Measurements from ENCODE around the gene NEK7. TPM values are rescaled to one million over a fixed set of nuclear protein-coding genes. Genes with fewer than 3 reads are reported as not detected.
"Not testable (repeated sequence)": the region's sequence is repeated elsewhere in the genome, so short reads cannot be mapped to it uniquely, and the experiment has no call there.

The NEK7 gene
- total RNA-seq, 3 donors from 2014 or later, result 62.3 to 72.1 (median 62.9) TPM

GRCh38 chr1:198187973-198188588, 31.3 kb downstream of the NEK7 start:
- H3K4me1 Mint-ChIP-seq (ENCODE audit: low read depth), result peaks cover 80% of the 10 kb centered on the region
- ATAC-seq (peak; percentile 86 to 89), DNase-seq (no peak)
- no peaks in the 10 kb centered on the region for H3K9me3 Mint-ChIP-seq
- peak overlapping the region; percentile 59 for H3K4me3 Mint-ChIP-seq
- H3K36me3 Mint-ChIP-seq (ENCODE audit: insufficient read depth), result peaks cover 2% of the 10 kb centered on the region
- no peaks in the 10 kb centered on the region for H3K27me3 Mint-ChIP-seq (ENCODE audit: low read depth)

- Mint-ChIP-seq H3K36me3 (ENCODE audit: insufficient read depth) (peaks cover 1% of the 10 kb centered on the region), H3K27me3 (ENCODE audit: low read depth) (no peaks in the 10 kb centered on the region), H3K9me3 (no peaks in the 10 kb centered on the region), H3K4me1 (ENCODE audit: low read depth) (peaks cover 82% of the 10 kb centered on the region), H3K4me3 (peak overlapping the region; percentile 31)
- DNase-seq (no peak), ATAC-seq (no peak)
These were observed 34.3 kb downstream of the NEK7 start for GRCh38 chr1:198191117-198191516.

DNA sequence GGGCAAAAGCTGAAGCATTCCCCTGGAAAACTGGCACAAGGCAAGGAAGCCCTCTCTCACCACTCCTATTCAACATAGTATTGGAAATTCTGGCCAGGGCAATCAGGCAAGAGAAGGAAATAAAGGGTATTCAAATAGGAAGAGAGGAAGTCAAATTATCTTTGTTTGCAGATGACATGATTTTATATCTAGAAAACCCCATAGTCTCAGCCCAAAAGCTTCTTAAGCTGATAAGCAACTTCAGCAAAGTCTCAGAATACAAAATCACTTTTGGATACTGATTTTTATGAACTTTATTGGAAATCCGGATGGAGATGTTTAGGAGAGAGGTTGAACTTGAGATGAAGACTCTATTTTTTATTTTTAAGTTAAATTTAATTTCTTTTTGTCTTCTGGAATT, 37.1 kb downstream of the NEK7 start:
- H3K27me3 Mint-ChIP-seq (ENCODE audit: low read depth); ATAC-seq; H3K9me3 Mint-ChIP-seq; H3K4me3 Mint-ChIP-seq; H3K36me3 Mint-ChIP-seq (ENCODE audit: insufficient read depth); DNase-seq: not testable (repeated sequence)
- peaks cover 79% of the 10 kb centered on the region for H3K4me1 Mint-ChIP-seq (ENCODE audit: low read depth)

- Mint-ChIP-seq H3K27me3 (ENCODE audit: low read depth) (no peaks in the 10 kb centered on the region), H3K36me3 (ENCODE audit: insufficient read depth) (no peaks in the 10 kb centered on the region), H3K4me1 (ENCODE audit: low read depth) (peaks cover 76% of the 10 kb centered on the region), H3K4me3 (no peak overlapping the region), H3K9me3 (no peaks in the 10 kb centered on the region)
- no peak for DNase-seq
- ATAC-seq, result no peak
These were observed 39.8 kb downstream of the NEK7 start for GRCh38 chr1:198196630-198197029.

GRCh38 chr1:198197285-198197684, 40.5 kb downstream of the NEK7 start:
- H3K36me3 Mint-ChIP-seq (ENCODE audit: insufficient read depth), result peaks cover 1% of the 10 kb centered on the region

DNA sequence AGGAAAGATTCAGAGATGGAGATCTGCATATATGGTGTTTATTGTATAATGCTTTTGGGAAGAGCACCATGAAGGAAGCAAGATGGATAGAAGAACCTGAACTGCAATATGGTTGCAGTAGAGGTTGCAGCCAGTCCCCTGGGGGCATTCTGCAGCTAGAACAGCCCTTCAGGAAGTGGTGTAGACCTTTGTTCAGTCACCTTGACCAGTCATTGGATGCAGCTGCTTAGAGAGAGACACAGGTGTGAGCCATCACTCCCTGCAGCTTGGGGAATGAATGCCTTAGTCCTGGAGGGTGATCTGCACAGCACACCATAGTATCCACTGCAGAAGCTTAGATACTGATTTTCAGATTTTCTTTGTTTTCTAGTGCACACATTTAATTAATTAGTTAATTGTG, 42.3 kb downstream of the NEK7 start:
- peaks cover 6% of the 10 kb centered on the region for H3K36me3 Mint-ChIP-seq (ENCODE audit: insufficient read depth)

More at GRCh38 chr1:198197285-198197684, 40.5 kb downstream of the NEK7 start:
- no peak for ATAC-seq
- H3K27me3 Mint-ChIP-seq (ENCODE audit: low read depth), result no peaks in the 10 kb centered on the region
- H3K4me1 Mint-ChIP-seq (ENCODE audit: low read depth), result peaks cover 78% of the 10 kb centered on the region
- H3K9me3 Mint-ChIP-seq, result no peaks in the 10 kb centered on the region
- no peak for DNase-seq
- no peak overlapping the region for H3K4me3 Mint-ChIP-seq

GRCh38 chr1:198201956-198202784, 45.4 kb downstream of the NEK7 start:
- H3K4me3 Mint-ChIP-seq, result peak overlapping the region; percentile 54
- no peaks in the 10 kb centered on the region for H3K27me3 Mint-ChIP-seq (ENCODE audit: low read depth)

More for the DNA sequence above, 42.3 kb downstream of the NEK7 start:
- no peak overlapping the region for H3K4me3 Mint-ChIP-seq
- no peak for DNase-seq
- no peaks in the 10 kb centered on the region for H3K27me3 Mint-ChIP-seq (ENCODE audit: low read depth)
- ATAC-seq, result no peak
- no peaks in the 10 kb centered on the region for H3K9me3 Mint-ChIP-seq
- peaks cover 76% of the 10 kb centered on the region for H3K4me1 Mint-ChIP-seq (ENCODE audit: low read depth)

DNA sequence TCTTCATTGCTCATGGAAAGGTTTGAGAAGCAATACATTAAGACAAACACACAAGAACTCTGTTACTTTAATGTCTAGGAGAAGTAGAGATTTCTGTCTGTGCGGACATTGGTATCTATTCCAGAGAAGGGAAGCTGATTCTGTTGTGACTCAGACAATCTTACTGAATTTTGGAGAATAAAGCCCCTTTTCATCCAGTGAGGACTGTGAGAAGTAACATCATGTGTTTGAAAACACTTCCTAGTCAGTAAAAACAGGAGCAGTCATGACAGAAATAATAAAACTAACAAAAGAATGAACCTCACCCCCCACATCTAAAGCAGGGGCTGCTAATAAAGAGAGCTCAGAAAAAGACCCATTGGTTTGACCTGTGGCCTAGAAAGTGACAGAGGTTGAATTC, 46.6 kb downstream of the NEK7 start:
- peaks cover 6% of the 10 kb centered on the region for H3K36me3 Mint-ChIP-seq (ENCODE audit: insufficient read depth)
- no peak for ATAC-seq

More at GRCh38 chr1:198201956-198202784, 45.4 kb downstream of the NEK7 start:
- DNase-seq (no peak), ATAC-seq (peak; percentile 86 to 96)
- Mint-ChIP-seq H3K36me3 (ENCODE audit: insufficient read depth) (peaks cover 6% of the 10 kb centered on the region), H3K9me3 (no peaks in the 10 kb centered on the region), H3K4me1 (ENCODE audit: low read depth) (peaks cover 75% of the 10 kb centered on the region)

GRCh38 chr1:198205016-198205684, 48.4 kb downstream of the NEK7 start:
- H3K4me3 Mint-ChIP-seq, result no peak overlapping the region
- ATAC-seq (no peak), DNase-seq (no peak)

More for the DNA sequence above, 46.6 kb downstream of the NEK7 start:
- Mint-ChIP-seq H3K27me3 (ENCODE audit: low read depth) (no peaks in the 10 kb centered on the region), H3K9me3 (no peaks in the 10 kb centered on the region), H3K4me3 (no peak overlapping the region), H3K4me1 (ENCODE audit: low read depth) (peaks cover 72% of the 10 kb centered on the region)
- no peak for DNase-seq

GRCh38 chr1:198206292-198206691, 49.5 kb downstream of the NEK7 start:
- Mint-ChIP-seq H3K36me3 (ENCODE audit: insufficient read depth) (peaks cover 6% of the 10 kb centered on the region), H3K4me3 (no peak overlapping the region)

More at GRCh38 chr1:198205016-198205684, 48.4 kb downstream of the NEK7 start:
- peaks cover 59% of the 10 kb centered on the region for H3K4me1 Mint-ChIP-seq (ENCODE audit: low read depth)
- H3K36me3 Mint-ChIP-seq (ENCODE audit: insufficient read depth), result peaks cover 6% of the 10 kb centered on the region
- no peaks in the 10 kb centered on the region for H3K27me3 Mint-ChIP-seq (ENCODE audit: low read depth)
- no peaks in the 10 kb centered on the region for H3K9me3 Mint-ChIP-seq

DNA sequence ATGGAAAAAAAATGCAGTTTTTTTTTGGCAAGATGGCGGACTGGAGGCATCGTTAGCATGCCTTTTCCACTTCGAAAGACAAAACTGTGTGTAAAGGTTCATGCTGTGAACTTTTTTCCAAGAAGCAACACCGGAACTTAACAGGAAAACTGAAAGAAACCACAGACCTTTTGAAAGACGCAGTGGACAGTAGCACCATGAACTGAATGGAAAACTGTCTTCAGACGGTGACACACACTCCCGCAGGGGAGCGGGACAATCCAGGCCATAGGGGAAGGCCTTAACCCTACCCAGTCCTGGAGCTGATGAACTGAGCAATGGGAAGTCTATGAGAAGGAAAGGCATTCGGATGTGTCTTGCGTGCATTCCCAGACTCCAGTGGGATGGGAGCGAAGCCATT, 54.9 kb downstream of the NEK7 start:
- Mint-ChIP-seq H3K27me3 (ENCODE audit: low read depth) (no peaks in the 10 kb centered on the region), H3K9me3 (peaks cover 15% of the 10 kb centered on the region), H3K4me3 (no peak overlapping the region), H3K36me3 (ENCODE audit: insufficient read depth) (peaks cover 14% of the 10 kb centered on the region), H3K4me1 (ENCODE audit: low read depth) (peaks cover 22% of the 10 kb centered on the region)
- ATAC-seq (no peak), DNase-seq (no peak)

More at GRCh38 chr1:198206292-198206691, 49.5 kb downstream of the NEK7 start:
- no peaks in the 10 kb centered on the region for H3K27me3 Mint-ChIP-seq (ENCODE audit: low read depth)
- no peak for DNase-seq
- peaks cover 49% of the 10 kb centered on the region for H3K4me1 Mint-ChIP-seq (ENCODE audit: low read depth)
- ATAC-seq, result no peak
- H3K9me3 Mint-ChIP-seq, result no peaks in the 10 kb centered on the region

DNA sequence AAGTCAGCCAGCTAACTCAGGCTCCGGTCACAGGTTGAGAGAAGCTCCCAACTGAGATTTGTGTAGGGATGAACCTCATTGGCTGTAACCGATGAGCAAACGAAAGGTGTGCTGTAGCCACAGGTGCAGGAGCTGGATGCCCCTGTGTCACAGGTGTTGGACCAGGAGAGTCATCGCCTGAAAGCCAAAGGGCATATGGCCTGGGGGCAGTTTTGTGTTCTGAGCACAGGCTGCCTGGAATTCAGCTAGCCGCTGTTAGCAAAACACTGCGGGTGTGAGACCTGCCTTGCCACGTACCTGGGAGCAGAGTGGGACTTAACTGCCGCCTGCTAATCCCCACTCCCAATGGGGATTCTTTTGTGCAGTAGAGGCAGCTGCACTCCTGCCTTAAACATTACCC, 55.3 kb downstream of the NEK7 start:
- no peak for DNase-seq
- Mint-ChIP-seq H3K9me3 (peaks cover 17% of the 10 kb centered on the region), H3K4me3 (no peak overlapping the region), H3K36me3 (ENCODE audit: insufficient read depth) (peaks cover 14% of the 10 kb centered on the region), H3K27me3 (ENCODE audit: low read depth) (no peaks in the 10 kb centered on the region), H3K4me1 (ENCODE audit: low read depth) (peaks cover 25% of the 10 kb centered on the region)
- no peak for ATAC-seq

DNA sequence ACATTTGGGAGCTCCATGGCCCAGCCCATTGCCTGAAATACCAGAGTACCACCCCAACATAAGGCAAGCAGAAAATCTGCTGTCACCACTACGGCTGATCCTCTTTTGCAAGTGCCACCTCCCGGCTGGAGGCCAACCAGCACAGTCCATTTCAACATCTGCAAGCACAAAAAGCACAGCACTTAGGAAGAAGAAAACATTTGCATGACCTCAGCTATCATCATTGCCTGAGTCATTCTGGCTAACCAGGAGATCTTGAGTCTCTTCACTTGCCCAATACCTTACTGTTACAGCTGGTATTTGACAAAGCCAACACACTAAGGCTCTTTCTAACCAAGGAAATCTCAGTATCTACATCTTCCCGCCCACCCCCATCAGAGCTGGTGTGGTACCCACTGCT, 55.9 kb downstream of the NEK7 start:
- ATAC-seq (no peak), DNase-seq (no peak)
- peaks cover 20% of the 10 kb centered on the region for H3K9me3 Mint-ChIP-seq
- peaks cover 25% of the 10 kb centered on the region for H3K4me1 Mint-ChIP-seq (ENCODE audit: low read depth)
- no peak overlapping the region for H3K4me3 Mint-ChIP-seq
- H3K36me3 Mint-ChIP-seq (ENCODE audit: insufficient read depth), result peaks cover 14% of the 10 kb centered on the region
- H3K27me3 Mint-ChIP-seq (ENCODE audit: low read depth), result no peaks in the 10 kb centered on the region

- Mint-ChIP-seq H3K9me3 (peaks cover 24% of the 10 kb centered on the region), H3K27me3 (ENCODE audit: low read depth) (no peaks in the 10 kb centered on the region), H3K4me3 (no peak overlapping the region), H3K4me1 (ENCODE audit: low read depth) (peaks cover 24% of the 10 kb centered on the region), H3K36me3 (ENCODE audit: insufficient read depth) (peaks cover 14% of the 10 kb centered on the region)
- ATAC-seq, result no peak
- DNase-seq, result no peak
These were observed 58.1 kb downstream of the NEK7 start for GRCh38 chr1:198214924-198215323.
